ENCODE measurements around the gene FYN.

FYN gene

DNA sequence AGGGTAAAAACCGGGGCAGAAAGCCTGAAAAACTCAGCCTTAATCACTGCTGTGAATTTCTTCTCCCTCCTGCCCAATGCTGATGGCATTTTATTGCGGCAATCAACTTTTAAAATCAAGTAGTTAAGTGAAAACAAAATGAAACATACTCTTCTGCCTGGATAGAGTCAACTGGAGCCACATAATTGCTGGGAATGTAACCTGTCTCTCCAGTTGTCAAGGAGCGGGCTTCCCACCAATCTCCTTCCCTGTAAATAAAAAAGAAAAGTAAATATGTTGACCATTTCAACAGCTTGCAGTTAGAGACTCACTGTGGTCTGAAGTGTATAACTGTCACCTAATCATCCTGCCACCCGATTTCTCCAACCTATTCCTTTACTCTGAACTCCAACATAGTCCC, 165.5 kb downstream of the FYN start:
- no peak for DNase-seq (ENCODE audit: low read depth)

DNA sequence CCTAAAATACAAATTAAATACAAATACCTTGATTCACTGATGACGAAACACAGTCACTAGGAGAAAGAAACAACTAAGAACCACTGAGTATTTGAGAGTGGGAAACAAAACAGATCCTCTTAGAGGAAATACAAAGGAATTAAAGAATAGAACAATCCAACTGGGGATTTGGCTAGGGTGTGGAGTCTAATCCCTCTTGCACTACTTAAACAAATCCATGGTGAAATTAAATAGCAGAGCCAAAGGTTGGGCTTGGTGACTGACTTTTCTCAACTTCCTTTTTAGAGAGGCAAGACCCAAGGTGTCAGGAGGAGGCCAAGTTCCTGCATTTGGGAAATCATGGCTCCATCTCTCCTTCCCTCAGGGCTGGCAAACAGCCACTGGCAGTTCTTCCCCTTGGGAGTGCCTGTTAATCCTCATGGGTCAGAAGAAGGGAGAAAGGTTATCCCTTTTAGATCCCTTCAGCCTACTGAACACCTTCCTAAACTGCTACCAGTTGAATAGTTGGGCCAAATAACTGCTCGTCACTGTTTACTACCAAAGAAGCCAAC, 166.3 kb downstream of the FYN start:
- no peak for DNase-seq (ENCODE audit: low read depth)

DNA sequence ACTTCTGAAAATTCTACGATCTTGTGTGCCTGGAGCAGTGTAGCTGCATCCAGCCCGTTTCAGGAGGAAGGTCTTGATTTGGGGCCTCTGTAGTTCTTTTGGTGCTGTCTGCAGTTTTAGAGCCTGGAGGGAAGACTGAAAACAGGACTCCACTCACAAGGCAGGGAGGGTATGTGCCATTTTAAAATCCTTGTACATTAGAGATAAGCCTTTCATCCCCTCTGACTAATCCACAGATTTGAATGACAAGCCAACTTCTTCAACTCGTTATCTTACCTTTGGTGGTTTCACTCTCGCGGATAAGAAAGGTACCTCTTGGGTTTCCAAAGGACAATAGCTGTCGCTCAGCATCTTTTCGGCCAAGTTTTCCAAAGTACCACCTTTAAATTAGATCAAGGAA, 169.5 kb downstream of the FYN start:
- DNase-seq (ENCODE audit: low read depth) = no peak

DNA sequence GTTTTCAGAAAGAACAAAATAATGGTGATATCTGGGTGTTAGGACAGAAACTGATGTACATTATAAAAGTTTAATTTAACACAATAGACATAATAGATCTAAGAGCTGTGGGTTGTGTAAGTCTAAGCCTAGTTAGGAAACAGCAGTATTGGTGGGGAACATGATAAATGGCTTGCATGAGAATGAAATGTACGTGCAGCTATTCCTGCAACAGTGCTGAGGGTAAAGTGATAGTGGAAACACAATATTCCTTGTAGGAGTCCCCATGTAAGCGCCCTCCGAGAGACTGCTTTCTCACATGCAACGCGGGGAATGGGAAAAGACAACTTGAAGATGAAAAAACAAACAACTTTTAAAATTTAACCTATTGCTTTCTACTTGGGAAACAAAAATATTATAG, 171.0 kb downstream of the FYN start:
- no peak for DNase-seq (ENCODE audit: low read depth)

DNA sequence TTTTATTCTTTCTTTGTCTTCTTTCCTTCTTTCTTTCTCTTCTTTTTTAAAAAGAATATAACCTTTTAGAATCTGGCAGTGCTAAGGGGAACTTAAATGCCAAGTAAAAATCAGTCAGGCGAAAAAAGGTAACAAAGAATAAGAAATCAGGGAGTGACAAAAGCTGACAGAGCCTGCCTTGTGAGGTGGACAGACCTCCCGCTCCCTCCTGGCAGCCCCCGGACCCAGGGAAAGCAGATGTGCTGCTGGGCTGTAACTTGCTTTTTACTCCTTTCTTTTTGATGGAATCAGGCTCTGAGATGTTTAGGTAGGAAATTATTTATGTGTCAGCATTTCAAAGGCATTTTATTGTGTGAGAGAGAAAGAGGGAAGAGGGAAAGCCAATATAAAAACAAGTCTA, 172.1 kb downstream of the FYN start:
- DNase-seq (ENCODE audit: low read depth) = no peak

GRCh38 chr6:111700135-111700690, 173.0 kb downstream of the FYN start:
- DNase-seq (ENCODE audit: low read depth) = no peak

DNA sequence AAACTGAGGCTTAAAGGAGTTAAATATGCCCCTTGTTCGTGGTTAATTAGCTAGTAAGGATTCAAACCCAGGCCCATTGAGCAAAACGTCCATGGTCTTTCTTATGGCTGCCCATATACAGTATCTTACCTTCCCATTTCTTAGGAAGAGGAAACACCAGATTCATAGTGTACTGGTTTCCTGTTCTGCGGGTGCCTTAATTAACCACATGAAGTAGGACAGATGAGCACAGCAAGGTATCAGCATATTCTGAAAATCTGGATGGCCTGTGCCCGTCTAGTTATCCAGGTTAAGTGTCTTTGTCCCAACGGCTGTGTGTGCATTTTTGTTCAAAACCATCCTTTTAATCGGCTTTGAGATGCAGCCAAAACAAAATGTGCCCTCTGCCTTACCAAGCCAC, 174.1 kb downstream of the FYN start:
- no peak for DNase-seq (ENCODE audit: low read depth)

DNA sequence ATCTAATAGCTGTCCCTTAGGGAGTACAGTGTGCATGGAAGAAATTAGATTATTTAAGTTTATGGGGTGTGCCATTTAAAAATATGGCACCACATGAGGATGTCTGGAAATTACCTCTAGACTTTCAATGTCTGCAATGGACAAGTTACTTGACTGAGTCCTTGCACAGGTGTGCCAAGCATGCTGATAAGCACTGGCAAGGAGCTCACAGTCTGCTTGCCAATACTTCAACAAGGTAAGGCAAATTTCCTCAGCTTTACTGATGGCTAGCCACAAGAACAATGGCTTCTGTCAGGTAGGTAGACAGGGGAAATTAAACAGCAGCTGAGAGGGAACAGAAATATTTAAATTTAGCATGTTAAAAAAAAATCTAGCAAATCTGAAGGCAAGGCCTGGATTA, 176.4 kb downstream of the FYN start:
- no peak for DNase-seq (ENCODE audit: low read depth)

DNA sequence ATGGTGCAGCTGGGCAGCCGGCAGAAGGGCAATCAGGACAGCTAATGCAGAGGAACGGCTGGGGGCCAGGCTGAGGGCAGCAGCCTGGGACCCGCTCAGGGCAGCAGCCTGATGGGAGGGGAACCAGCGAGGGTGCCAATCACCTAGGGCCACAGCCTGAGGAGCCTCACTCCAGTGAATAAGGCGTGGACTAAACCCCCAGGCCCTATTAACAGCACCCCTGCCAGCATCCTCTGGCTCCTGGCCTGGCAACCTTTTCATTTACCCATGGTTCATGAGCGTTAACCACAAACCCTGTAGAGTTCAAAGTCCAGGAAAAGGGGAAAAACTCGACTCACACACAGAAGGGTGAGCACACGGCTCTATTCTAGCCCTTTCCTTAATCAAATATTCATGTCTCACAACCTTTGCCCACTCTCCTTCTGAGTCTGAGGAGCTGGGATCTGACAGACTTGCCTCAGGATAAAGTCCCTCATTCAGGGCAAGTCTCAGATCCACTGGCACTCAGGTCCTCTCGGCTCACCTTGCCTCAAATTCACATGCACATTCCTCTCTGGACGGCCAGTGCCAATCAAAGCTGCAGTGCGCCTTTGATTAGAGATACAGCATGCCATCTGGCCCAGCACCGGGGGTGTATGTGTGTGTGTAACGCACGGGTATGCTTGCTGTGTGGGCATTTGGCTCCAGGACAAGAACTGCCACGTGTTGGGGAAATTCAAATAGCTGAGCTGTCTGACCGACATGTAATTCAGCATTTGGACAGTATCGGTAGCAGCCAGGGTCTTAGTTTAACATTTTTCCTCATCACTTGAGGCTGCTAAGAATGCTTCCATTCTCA, 180.7 kb downstream of the FYN start:
- no peak for DNase-seq (ENCODE audit: low read depth)

GRCh38 chr6:111691345-111692225, 181.7 kb downstream of the FYN start:
- DNase-seq (ENCODE audit: low read depth) = no peak

- no peak for DNase-seq (ENCODE audit: low read depth)
Observed at GRCh38 chr6:111689946-111690345, 183.3 kb downstream of the FYN start.

GRCh38 chr6:111689419-111689818, 183.8 kb downstream of the FYN start:
- DNase-seq (ENCODE audit: low read depth) = no peak

DNA sequence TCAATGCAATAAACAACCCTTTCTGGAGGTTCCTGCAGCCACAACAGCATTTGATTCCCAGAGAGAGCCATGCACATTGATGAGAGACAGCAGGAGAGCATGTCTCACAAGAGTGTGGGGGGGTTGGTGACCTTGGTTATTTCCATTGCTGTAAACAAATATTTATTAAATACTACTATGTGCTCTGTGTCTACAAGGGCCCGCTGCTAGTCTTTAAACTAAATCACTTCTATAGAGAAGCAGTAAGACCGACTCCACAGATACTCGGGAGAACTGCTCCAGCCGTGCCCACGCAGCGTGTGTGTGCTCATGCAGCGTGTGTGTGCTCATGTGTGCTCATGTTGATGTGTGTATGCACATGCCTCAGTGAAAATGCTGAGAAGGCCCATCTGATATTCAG, 184.9 kb downstream of the FYN start:
- no peak for DNase-seq (ENCODE audit: low read depth)

GRCh38 chr6:111687652-111688051, 185.6 kb downstream of the FYN start:
- no peak for DNase-seq (ENCODE audit: low read depth)

GRCh38 chr6:111686932-111687266, 186.4 kb downstream of the FYN start:
- no peak for DNase-seq (ENCODE audit: low read depth)

DNA sequence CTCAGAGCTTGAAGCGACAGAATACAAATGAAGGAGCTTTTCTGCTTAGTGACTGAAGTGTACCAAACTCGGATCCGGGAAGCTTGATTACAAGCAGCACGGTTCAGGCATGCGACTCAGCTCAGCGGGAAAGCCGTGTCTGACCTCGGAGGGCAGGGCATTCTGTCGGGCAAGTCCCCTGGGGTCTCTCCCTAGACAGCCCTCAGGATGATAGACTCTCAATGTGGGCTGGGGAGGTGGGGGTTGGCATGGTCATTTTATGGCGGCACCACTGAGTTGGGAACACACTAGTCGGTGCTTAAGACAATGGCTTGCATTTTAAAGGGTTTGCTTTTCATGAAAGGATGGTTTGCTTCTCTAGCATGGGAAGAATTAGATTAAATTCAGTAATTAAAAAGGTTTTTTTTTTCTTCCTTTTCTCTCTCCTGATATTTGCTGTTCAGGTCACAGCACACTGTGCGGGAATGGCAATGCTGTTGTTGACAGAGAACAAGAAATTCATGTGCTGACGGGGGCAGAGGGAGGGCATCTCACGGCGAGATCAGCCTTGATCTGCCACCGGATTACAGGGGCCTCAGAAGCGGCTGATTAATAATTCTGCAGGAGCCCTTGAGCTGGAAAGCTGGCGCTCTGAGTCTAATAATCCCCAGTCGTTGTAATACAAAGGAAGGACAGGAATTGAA, 186.9 kb downstream of the FYN start:
- no peak for DNase-seq (ENCODE audit: low read depth)

- DNase-seq (ENCODE audit: low read depth) = no peak
Observed at GRCh38 chr6:111685526-111685925, 187.7 kb downstream of the FYN start.

- no peak for DNase-seq (ENCODE audit: low read depth)
Observed at GRCh38 chr6:111685058-111685457, 188.2 kb downstream of the FYN start.

DNA sequence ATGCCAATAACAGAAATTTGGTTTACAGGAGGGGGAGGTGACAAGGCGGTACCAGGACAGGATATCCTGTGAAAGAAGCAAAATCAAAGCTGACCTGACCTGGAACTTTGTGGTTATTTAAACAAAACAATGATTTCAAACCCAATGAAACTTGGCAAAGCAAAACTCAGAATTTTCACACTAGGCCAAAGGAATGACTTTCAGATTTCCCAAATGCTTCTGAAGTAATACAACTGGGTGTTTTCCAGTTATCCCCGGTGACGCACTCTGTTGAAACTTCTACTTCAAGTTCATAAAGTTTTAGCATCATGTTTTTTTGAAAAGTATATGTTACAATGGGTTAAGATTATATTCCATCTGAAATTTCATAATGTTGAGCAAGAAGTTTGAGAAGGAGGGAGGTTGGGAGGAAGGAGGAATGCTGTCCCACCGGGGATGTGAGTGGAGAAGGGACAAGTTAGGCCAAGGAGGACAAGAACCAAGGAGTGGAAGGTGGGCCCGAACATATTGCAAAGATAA, 189.4 kb downstream of the FYN start:
- DNase-seq (ENCODE audit: low read depth) = no peak

DNA sequence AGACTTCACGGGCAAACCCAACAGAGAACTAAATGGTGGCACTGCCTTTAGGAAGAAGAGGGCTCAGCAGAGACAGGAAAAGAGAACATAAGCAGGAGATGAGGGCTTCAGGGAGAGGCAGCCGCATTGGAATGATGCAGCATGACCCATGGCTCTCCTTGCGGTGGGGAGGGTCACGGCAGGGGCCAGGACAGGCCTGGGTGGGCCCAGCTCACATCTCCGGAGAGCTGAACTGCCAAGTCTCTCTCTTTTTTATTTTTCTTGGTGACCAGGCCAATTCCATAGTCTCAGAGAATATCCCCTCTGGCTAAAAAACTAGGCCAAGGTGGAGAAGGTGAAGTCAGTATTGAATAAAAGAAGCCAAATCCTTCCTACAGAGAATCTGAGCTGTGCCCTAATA, 190.1 kb downstream of the FYN start:
- no peak for DNase-seq (ENCODE audit: low read depth)

DNA sequence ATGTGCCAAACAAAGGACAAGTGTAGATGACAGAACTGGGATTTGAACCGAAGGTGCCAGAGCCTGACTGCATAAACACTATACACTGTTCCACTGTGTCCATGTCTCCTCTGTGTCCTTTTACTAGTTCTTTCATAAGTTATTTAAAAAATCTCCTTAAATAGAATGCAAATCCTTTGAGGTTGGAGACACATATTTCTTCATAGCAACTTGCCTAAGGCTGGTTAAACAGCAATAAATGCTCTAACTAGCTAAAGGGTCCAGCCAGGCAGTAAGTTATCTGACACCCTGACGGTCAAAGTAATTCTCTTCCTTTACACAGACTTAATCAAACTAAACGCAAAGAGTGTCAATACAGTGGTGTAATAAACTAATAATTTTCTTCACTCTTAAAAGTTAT, 191.4 kb downstream of the FYN start:
- DNase-seq (ENCODE audit: low read depth) = no peak

All from stimulated activated CD8-positive, alpha-beta memory T cell treated with anti-CD3 and anti-CD28 coated beads, Interleukin-7, amount 100 ng/mL, for 24 hours (primary cell).